T-helper 9 cell (primary cell): ENCODE measurements around the gene PHACTR4.
"Not testable (repeated sequence)": the region's sequence is repeated elsewhere in the genome, so short reads cannot be mapped to it uniquely, and the experiment has no call there.

Source experiments
- DNase-seq: peaks from one replicate; pipeline ENCODE4 v3.0.0-alpha.2; 2020

PHACTR4 gene

DNA sequence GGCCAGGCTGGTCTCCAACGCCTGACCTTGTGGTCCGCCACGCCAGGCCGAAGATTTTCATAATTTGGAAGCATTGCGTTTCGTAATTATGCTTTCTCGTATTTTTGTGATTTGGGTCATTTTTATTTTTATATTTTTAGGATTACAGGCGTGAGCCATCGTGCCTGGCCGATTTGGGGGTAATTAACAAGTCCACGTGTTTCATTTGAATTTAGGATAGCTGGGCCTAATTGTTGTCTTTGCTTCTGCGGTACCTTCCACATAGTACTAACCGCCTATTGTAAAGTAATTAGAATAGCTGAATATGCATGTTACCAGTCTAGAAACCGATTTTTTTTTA lies 137.3 kb downstream of the PHACTR4 start:
- no peak for DNase-seq

DNA sequence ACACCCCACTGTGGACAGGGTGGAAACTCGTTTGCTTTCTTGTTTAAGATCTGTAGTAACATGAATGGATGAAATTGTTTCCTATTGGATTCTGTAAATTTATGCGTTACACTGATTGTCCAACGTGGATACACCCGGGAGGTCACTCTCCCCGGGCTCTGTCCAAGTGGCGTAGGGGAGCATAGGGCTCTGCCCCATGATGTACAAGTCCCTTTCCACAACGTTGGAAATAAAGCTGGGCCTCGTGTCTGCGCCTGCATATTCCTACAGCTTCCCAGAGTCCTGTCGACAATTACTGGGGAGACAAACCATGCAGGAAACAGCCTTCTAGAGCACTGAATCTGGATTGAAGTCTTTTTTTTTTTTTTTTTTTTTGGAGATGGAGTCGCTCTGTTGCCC lies 137.7 kb downstream of the PHACTR4 start:
- no peak for DNase-seq

DNA sequence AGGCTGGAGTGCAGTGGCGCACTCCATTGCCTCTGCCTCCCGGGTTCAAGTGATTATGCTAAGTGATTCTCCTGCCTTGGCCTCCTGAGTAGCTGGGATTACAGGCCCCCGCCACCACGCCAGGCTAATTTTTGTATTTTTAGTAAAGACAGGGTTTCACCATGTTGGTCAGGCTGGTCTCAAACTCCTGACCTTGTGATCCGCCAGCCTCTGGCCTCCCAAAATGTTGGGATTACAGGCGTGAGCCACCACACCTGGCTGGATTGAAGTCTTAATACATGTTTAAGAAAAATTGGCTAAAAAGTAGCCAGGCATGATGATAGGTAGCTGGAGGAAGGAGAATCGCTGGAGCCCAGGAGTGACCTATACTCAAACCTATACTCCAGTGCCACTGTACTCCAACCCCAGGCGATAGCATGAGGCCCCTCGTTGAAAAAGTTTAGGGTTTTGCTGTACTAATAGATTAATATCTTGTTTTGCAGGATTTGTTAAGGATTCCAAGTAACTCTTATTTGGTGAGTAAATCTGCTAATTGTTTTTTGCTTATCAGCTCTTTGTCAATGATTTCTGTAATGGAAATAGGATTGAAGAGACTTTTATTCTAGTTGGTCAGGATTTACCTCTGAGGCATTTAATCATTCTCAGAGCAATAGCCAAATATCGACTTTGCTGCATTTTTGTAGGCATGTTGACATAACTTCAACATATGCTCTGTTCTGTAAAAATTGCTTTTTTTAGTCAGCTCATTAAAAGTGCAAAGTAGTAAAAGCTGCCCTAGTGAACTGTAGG lies 138.3 kb downstream of the PHACTR4 start:
- no peak for DNase-seq

DNA sequence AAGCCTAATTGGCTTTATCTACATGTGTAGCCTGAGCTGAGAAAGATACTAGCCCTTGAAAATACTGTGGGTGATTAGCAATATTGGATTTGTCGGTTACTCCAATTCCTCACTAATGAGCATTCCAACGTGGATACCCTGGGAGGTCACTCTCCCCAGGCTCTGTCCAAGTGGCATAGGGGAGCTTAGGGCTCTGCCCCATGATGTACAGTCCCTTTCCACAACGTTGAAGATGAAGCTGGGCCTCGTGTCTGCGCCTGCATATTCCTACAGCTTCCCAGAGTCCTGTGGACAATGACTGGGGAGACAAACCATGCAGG lies 138.9 kb downstream of the PHACTR4 start:
- no peak for DNase-seq

DNA sequence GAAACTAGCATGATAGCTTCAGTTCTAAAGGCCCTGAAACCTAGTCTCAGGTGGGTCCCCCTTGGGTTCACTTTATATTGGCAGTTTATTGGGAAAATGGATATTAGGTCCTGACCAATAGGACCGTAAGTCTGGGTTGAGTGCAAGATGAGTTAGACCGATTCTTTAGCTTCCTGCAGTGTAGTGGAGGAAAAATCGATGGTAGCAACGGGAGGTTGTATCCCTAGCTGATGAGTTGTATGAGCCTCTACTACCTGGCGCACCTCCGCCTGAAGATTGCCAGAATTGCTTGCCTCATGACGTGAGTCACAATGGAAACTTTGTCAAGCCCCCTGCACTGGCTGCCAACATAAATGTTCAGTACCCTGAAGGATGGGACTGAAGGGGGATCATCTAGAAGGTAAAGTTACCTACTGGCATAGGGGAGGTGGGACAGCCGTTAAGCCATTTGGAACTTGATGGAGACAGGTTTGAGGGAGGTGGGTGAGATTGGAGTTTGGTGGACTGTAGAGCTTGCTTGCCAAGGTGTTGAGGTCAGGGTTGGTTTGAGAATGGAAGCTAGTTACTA lies 140.2 kb downstream of the PHACTR4 start:
- no peak for DNase-seq

DNA sequence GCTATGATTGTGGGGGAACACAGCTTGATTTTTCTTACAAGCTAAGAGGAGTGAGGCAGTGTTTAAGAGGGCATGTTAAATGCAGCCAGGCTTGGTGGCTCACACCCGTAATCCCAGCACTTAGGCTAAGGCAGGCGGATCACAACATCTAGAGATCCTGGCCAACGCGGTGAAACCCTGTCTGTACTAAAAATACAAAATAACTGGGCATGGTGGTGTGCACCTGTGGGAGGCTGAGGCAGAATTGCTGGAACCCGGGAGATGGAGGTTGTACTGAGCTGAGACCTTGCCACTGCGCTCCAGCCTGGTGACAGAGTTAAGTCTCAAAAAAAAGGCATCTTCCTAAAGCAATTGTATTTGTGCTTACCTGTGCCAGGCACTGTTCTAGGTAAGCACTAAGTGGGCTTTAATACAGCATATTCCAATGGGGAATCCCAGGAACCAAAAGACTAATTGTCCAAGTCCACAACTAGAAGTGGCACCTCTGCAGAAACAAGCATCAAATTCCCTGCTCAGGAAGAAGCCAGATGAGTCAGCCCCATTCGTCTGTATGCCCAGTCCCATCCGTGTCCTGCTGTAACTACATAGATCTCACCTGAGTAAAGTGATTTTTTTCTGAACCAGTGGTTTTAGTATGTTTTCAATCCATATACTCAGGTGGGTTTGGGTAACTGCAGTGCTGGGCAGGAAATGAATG lies 140.9 kb downstream of the PHACTR4 start:
- DNase-seq = no peak

DNA sequence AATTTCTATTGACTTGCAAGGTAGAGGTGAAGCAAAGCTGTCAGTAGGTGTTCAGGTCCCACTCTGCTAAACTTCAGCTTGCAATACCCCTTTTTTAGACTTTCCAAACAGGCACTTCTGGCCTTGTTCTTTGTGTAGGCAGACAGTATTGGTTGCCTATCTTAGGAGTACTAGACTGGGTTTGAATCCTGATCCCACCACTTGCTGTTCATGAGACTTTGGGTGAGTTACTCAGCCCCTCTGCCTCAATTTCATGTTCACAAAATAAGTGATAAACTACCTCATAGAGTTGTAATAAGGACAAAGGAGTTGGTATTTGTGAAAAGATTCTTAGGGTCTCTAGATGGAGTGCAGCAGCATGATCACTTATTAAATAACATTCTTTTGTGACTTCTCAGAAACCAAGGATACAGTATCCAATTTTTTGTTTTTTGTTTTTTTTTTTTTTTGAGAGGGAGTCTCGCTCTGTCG lies 141.5 kb downstream of the PHACTR4 start:
- no peak for DNase-seq

DNA sequence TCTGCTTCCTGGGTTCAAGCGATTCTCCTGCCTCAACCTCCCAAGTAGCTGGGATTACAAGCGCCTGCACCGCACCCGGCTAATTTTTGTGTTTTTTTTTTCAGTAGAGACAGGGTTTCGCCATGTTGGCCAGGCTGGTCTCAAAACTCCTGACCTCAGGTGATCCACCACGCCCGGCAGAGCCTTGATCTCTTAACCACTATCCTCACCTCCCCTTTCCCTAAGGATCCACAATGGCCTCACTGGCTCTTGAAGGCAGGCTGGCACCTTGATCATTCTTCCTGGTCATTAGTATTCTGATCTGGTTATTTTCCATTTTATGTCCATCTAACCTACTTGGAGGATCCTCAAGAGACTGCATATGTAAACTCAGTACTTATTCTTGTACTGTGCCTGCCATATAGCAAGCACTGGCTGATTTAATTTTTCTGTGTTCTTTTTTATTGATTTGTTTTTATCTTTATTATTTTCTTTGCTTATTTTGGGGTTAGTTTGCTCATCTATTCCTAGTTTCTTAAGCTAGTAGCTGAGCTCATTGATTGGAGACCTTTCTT lies 142.6 kb downstream of the PHACTR4 start:
- DNase-seq = no peak

DNA sequence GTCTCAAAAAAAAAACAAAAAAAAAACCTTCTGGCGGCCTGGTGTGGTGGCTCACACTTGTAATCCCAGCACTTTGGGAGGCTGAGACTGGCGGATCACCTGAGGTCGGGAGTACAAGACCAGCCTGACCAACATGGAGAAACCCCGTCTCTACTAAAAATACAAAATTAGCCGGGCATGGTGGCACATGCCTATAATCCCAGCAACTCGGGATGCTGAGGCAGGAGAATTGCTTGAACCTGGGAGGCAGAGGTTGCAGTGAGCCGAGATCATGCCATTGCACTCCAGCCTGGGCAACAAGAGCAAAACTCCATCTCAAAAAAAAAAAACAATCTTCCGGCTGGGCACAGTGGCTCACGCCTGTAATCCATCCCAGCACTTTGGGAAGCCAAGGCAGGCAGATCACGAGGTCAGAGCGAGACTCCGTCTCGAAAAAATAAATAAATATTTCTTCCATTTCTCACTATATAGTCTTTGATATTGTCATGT lies 144.9 kb downstream of the PHACTR4 start:
- not testable (repeated sequence) for DNase-seq

DNA sequence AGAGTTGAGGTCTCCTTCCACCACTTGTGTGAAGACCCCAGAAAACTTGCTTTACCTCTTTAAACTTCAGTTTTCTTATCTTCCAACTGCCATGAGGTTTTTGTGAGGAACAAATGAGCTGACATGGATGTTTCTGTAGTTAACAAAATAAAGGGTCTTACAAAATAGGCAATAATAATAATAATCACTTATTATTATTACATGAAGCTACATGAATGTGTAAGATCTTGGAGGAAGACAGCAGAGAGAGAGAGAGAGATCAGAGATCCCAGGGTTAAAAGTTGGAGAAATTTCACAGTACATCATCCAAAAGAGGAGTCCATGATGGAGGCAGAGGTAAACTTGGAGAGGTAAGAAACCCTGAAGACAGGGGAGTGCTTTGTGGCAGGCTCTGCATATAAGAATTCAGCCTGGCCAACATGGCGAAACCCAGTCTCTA lies 147.0 kb downstream of the PHACTR4 start:
- no peak for DNase-seq

DNA sequence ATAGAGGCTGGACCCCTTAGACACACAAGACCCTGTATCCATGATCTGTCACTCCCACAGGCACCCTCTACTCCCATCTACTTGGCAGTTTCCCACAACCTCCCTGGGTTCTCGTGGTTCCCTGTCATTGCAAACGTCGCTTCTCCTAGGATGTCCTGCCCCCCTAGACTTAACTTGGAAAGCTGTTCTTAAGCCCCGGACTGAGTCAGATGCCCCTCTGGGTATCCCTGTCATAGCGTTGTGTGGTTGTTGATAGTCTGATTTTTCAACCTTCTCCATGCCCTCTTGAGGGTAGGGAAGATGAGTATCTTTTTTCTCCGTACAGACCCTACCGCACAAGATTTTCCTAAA lies 148.1 kb downstream of the PHACTR4 start:
- no peak for DNase-seq

DNA sequence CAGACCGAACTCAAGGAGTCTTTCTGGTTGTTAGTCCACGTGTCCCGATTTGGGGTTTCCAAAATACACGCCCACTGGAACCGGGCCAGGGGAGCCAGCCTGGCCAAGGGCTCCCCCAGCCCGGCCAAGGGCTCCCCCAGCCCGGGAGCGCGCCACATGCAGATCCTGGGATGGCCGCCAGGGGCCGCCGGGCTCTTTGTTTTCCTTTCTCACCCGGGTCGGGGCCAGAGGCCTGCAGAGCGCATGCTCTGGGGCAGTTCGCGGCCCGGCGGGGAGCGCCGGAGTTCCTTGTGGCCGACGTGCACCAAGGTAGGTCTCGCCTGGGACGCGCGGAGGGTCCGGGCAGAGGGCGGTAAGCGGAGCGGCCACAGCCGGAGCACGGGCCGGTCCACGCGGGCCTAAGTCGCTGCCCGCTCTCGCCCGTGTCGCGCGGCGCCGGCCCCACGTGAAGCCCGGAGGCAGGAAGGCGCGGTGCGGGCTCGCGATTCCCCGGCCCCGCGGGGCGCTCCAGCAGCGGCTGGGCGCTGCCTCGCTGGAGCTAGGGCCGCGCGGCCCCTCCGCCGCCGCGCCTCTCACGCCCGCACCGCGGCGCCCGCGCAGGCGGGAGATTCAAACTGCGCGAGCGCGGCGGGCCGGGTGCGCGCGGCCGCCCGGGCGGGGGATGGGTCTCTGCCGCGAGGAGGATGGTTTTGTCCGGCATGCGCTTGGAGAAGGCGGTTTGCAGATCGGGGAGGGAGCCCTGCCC lies 148.6 kb downstream of the PHACTR4 start:
- peak; percentile 84 for DNase-seq

DNA sequence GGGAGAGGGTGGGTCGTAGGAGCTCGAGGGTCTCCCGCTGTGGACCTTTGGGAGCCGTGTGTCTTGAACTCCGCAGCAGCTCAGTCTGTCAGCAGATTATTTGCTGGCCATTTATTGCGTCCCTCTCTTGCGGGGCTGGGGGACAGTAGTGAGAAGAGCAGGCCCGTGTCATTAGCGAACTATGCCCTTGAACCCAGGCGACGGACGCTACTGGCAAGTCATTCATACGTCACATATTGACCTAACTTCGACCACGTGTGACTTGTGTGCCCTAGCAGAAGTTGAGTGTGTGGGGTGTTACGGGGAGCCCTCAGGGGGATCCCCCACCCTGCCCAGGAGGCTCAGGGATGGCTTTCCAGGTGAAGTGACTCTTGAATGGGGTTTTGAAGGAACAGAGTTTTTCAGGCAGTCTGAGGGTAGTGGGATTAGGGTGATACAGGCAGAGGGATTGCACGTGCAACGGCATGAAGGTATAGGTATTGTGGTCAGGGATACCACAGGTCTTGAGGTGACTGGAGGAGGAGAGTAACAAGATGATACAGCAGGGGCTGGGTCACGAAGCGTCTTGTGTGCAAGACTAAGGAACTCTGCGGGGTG lies 149.3 kb downstream of the PHACTR4 start:
- no peak for DNase-seq

DNA sequence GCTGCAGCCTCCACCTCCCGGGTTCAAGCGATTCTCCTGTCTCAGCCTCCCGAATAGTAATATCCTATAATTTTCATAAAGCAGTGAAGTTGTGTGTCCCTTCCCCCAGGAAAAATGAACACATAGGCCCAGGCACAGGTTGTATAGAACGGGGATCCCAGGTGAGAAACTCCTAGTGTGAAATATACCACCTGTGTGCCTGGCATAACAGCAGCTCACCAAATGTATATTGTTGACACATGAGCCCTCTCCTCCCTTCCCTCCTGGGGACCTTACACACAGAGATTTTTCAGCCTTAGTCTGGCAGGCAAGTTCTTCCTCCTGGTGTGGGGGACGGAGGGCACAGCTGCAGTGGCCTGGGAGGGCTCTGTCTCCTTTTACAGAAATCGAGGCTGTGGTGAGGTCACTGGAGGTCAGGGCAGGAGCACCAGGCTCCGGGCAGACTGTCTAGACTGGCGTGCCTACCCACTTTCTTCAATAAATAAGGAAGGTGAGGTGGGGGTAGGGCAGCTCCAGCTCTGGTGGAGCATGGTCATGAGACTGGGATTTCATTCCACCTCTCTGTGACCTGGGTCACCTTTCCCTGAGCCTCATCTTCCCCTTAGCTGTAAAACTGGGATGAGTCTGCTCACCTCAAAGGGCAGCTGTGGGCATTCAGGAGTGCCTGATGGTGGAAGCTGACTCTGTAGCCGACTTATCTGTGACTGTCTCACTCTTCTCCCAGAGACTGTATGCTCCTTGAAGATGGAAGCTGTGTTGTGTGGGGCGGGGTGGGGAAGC lies 150.6 kb downstream of the PHACTR4 start:
- no peak for DNase-seq

DNA sequence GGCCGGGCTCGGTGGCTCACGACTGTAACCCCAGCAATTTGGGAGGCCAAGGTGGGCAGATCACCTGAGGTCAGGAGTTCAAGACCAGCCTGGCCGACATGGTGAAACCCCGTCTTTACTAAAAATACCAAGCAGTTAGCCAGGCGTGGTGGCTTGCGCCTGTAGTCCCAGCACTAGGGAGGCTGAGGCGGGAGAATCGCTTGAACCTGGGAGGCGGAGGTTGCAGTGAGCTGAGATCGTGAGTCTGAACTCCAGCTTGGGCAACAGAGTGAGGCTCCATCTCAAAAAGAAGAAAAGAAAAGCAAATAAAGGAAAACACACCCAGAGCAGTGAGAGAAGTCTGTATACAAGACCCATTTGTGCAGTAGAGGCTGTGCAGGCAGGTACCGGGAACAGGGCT lies 151.3 kb downstream of the PHACTR4 start:
- DNase-seq = not testable (repeated sequence)

DNA sequence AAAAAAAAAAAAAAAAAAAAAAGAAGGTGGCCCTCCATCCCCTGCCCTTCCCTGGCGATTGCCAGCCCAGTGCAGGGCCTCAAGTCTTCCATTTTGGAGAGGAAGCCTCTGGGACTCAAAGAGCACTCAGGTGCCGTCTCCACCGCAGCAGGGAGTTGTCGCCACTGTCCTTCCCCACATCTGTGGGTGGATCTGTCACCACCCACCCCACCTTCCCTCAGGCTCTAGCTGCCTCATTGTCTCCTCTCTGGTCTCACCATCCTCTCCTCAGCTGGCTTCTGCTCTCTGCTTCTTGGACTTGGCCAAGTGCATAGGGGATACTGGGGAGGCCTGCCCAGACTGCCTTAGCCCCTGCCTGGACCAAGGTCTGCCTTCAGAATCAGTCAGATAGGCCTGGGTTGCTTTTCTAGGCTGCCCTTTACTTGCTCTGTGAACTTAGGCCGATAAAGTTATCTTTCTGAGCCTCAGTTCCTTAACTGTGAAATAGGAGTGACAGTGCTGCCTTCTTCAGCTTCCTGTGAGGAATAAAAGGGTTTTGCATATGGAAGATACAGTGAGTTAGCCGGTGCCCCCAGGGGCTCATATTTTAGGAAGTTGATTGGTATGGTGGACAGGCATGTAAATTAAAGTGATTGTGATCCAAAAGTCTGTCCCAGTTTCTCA lies 152.1 kb downstream of the PHACTR4 start:
- DNase-seq = no peak

DNA sequence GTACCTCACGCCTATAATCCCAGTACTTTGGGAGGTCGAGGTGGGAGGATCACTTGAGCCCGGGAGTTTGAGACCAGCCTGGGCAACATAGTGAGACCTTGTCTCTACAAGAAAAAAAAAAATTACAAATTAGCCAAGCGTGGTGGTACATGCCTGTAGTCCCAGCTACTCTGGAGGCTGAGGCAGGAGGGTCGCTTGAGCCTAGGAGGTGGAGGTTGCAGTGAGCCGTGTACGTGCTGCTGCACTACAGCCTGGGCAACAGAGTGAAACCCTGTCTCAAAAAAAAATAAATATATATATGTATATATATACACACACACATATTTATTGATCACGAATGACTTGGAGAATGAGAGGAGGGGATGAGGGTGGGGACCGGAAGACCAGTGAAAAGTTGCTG lies 153.0 kb downstream of the PHACTR4 start:
- not testable (repeated sequence) for DNase-seq

DNA sequence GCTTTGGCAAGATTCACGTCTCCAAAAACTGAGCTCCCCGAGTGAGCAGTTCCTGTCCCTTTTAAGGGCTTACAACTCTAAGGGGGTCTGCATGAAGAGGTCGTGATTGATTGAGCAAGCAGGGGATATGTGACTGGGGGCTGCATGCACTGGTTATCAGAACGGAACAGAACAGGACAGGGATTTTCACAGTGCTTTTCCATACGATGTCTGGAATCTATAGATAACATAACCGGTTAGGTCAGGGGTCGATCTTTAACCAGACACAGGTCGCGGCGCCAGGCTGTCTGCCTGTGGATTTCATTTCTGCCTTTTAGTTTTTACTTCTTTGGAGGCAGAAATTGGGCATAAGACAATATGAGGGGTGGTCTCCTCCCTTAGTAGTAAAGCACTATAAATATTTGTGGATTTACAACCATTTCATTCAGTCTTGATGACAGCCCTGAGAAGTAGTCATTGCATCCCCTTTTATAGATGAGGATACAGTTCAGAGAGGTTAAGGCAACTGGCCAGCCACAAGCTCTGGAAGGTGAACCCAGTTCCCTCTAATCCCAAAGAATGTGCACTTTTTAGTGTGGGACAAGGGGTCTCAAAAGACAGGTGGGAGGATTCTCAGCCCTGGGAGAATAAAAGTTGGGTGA lies 155.6 kb downstream of the PHACTR4 start:
- DNase-seq = not testable (repeated sequence)

DNA sequence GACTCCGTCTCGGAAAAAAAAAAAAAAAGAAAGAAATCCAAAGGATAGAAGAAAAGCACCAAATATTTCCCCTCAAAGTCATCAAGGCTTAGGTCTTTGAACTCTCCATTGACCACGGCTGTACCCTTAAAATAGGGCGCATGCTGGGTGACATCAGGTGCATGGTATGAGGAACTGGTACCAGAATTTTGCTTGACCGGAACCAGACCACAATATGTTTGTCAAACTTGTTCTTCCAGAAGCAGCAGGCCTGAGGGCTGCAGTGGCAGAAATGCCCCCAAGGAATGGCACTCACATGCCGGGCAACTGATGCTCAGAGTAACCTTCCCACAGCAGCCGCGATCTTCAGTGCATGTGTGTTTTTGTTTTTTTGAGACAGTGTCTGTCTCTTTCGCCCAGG lies 157.3 kb downstream of the PHACTR4 start:
- DNase-seq = no peak

DNA sequence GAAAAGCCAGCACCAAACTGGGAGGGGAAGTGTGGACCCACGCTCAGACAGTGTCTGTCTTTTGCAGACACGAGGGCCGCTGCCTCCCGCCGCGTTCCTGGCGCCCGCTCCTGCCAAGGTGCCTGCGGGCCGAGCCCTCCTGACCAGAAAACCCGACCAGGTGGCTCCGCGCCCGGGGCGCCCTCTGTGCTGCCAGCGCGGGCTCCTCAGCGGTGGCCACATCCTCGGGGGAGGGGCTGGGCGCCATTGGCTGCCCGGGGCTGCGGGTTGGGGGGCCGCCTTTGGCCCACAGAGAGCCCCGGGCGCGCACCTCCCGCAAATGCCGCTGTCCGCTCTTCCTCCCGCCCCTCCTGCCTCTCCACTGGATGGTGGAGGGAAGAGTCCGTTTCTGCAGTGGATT lies 160.9 kb downstream of the PHACTR4 start:
- DNase-seq = no peak

DNA sequence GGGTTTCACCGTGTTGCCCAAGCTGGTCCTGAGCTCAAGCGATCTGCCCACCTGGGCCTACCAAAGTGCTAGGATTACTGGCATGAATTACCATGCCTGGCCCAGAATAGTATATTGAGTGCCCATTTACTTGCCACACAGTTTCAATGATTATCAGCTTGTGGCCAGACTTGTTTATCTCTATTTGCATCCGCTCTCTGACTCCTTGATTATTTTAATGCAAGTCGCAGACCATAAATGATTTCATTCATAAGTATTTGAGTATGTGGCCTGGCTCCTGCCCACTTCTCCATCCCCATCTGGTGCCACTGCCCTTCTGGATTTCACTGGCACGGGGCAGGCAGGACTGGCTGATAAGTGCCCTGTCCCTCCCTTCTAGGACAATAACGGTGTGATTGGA lies 165.1 kb downstream of the PHACTR4 start:
- no peak for DNase-seq
